ENCODE data around the gene ENO2.

Gene ENO2

GRCh38 chr12:6963791-6964413 lies 49.5 kb downstream of the ENO2 start:
- no peak for DNase-seq

DNA sequence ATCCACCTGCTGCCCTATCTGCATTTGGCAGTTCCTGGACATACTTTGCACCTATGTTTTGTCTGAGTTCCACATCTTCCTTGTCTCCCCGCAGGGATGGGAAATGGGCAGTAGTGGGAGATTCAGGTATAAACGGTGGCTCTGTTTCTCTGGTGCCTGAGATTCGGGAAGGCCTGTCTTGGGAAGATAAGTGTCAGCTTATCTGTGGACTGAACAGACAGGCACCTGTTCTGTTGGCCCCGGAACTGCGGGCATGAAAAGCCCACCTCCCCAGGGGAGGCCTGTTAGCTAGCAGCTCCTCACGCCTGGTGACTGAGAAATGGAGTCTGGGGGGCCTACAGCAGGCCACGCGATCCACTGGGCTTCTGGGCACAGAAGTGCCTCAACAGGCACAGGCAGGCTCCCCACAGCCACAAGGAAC lies 50.2 kb downstream of the ENO2 start:
- no peak for DNase-seq

- DNase-seq: no peak
Observed at GRCh38 chr12:6965026-6965661, 50.8 kb downstream of the ENO2 start.

GRCh38 chr12:6965714-6966113 lies 51.3 kb downstream of the ENO2 start:
- no peak for DNase-seq

DNA sequence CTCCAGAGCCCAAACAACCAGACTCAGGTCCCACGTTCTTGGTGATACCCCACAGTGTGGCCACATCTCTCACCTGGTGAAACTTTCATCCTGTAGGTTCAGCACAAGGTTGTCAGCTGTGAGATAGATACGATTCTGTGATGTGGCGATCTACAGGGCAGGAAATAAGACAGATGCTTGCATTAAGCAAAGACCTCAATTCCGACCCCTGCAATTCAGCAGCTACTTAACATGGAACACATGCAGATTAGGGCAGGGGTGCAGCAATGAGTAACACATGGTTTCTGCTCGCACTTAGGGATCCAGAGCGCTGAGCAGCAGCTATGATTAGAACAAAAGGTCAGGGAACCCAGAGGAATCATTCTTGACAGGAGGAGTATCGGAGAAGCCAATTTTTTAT lies 52.0 kb downstream of the ENO2 start:
- no peak for DNase-seq

- DNase-seq: no peak
Observed at GRCh38 chr12:6967651-6968100, 53.3 kb downstream of the ENO2 start.

GRCh38 chr12:6968426-6968825 lies 54.0 kb downstream of the ENO2 start:
- no peak for DNase-seq

GRCh38 chr12:6970096-6970527 lies 55.7 kb downstream of the ENO2 start:
- DNase-seq: no peak

All from SHP77 treated with DMSO at 0.1 percent for 48 hours (cell line).